ENCODE measurements around the gene LARP6.

DNA sequence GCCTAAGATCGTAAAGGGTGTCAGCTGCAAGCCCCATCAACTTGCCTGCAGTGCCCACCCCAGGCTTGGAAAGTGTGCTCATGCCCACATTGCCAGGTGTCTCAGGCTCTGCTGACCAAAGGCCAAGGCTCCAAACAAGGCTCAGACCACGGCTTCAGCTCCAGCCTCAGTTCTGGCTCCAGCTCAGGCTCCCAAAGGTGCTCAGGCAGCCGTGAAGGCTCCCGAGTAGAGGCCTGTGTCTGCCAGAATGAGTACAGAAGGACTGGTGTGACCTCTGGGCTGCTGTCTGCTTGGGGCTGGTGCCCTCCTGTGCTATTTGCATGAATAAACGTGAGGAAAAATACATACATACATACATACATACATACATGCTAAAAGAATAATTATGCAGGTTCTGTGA lies 62.7 kb downstream of the LARP6 start:
- TF ChIP-seq, protein P1, sequence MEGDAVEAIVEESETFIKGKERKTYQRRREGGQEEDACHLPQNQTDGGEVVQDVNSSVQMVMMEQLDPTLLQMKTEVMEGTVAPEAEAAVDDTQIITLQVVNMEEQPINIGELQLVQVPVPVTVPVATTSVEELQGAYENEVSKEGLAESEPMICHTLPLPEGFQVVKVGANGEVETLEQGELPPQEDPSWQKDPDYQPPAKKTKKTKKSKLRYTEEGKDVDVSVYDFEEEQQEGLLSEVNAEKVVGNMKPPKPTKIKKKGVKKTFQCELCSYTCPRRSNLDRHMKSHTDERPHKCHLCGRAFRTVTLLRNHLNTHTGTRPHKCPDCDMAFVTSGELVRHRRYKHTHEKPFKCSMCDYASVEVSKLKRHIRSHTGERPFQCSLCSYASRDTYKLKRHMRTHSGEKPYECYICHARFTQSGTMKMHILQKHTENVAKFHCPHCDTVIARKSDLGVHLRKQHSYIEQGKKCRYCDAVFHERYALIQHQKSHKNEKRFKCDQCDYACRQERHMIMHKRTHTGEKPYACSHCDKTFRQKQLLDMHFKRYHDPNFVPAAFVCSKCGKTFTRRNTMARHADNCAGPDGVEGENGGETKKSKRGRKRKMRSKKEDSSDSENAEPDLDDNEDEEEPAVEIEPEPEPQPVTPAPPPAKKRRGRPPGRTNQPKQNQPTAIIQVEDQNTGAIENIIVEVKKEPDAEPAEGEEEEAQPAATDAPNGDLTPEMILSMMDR (IDR thresholded peaks at IDR 0.05) = no peak
- no peak for TF ChIP-seq POLR2A (IDR thresholded peaks at IDR 0.05)
